GM13976 (cell line): ENCODE measurements around the gene BCL11B.

Source experiments
- DNase-seq: peaks from one replicate; pipeline ENCODE4 v3.0.0; 2012; ENCODE audit warnings: low spot score
- CTCF ChIP-seq: IDR thresholded peaks from 2 replicates; pipeline ENCODE4 v1.5.1; 2012; ENCODE audit warnings: borderline replicate concordance, mild to moderate bottlenecking; ENCODE audit not compliant: insufficient read depth; ENCODE audit errors: extremely low read depth, missing control alignments, control extremely low read depth
- in situ Hi-C: fragments of 300-500 bp; cut with MboI; formaldehyde crosslinking; loops from one replicate; pipeline ENCODE4 v1.12.0; 2022; ENCODE audit warnings: low sequenced_read_pairs, mixed read lengths, inconsistent platforms; ENCODE audit not compliant: unreplicated experiment

BCL11B gene

GRCh38 chr14:99260116-99260515 lies 11.9 kb downstream of the BCL11B start:
- no peak for DNase-seq
- TF ChIP-seq CTCF = no peak
- in situ Hi-C loops = no loop called here

GRCh38 chr14:99258876-99259726 lies 12.9 kb downstream of the BCL11B start:
- DNase-seq = no peak
- no peak for TF ChIP-seq CTCF
- in situ Hi-C loops = no loop called here

GRCh38 chr14:99258341-99258861 lies 13.6 kb downstream of the BCL11B start:
- no peak for TF ChIP-seq CTCF
- in situ Hi-C loops = no loop called here
- no peak for DNase-seq

GRCh38 chr14:99257673-99258221 lies 14.2 kb downstream of the BCL11B start:
- in situ Hi-C loops = no loop called here
- no peak for TF ChIP-seq CTCF
- no peak for DNase-seq

- no peak for DNase-seq
- in situ Hi-C loops = no loop called here
- TF ChIP-seq CTCF = no peak
These were observed 14.8 kb downstream of the BCL11B start for GRCh38 chr14:99257122-99257672.

GRCh38 chr14:99256483-99256874 lies 15.5 kb downstream of the BCL11B start:
- TF ChIP-seq CTCF = no peak
- in situ Hi-C loops = no loop called here
- DNase-seq = no peak
